T-helper 9 cell (primary cell): ENCODE measurements around the gene SEMG1.

ENCODE experiments used
- DNase-seq: peaks from one replicate; pipeline ENCODE4 v3.0.0-alpha.2; 2020
- total RNA-seq, 2 donors: gene quantifications; one replicate each; lab custom pipeline; 2026; lab: John Stamatoyannopoulos, UW

Gene SEMG1
- 0 reads per million in 2 donors for total RNA-seq

GRCh38 chr20:45206725-45207124 is at the start of gene SEMG1:
Gene SEMG1 (plus strand): TSS chr20:45207033. CDS start chr20:45207054, 21 bp downstream.
- DNase-seq = no peak

- DNase-seq = no peak
Measured at GRCh38 chr20:45157962-45158361, 48.9 kb upstream of the SEMG1 start.

- no peak for DNase-seq
Measured at GRCh38 chr20:45163083-45163803, 43.6 kb upstream of the SEMG1 start.

- no peak for DNase-seq
Measured at GRCh38 chr20:45164906-45165305, 41.9 kb upstream of the SEMG1 start.

GRCh38 chr20:45173522-45173921 is 33.3 kb upstream of the SEMG1 start:
- DNase-seq = no peak

- no peak for DNase-seq
Measured at GRCh38 chr20:45174434-45175364, 32.1 kb upstream of the SEMG1 start, which contains the start of gene PI3. Gene PI3 (plus strand): TSS chr20:45174902. CDS start chr20:45174923, 21 bp downstream.

GRCh38 chr20:45176526-45177267 is 30.1 kb upstream of the SEMG1 start:
- DNase-seq = no peak

- no peak for DNase-seq
Measured at GRCh38 chr20:45179166-45179565, 27.7 kb upstream of the SEMG1 start.

- DNase-seq = no peak
Measured at GRCh38 chr20:45181639-45182038, 25.2 kb upstream of the SEMG1 start.

GRCh38 chr20:45183084-45183483 is 23.7 kb upstream of the SEMG1 start:
- DNase-seq = no peak

GRCh38 chr20:45187693-45188092 is 19.1 kb upstream of the SEMG1 start:
- no peak for DNase-seq

GRCh38 chr20:45189067-45189609 is 17.7 kb upstream of the SEMG1 start:
- DNase-seq = no peak

- no peak for DNase-seq
Measured at GRCh38 chr20:45189861-45190260, 17.0 kb upstream of the SEMG1 start.

GRCh38 chr20:45191926-45192325 is 14.9 kb upstream of the SEMG1 start:
- DNase-seq = no peak

- DNase-seq = no peak
Measured at GRCh38 chr20:45193331-45193730, 13.5 kb upstream of the SEMG1 start.

GRCh38 chr20:45209924-45210323 is 3.1 kb downstream of the SEMG1 start:
- no peak for DNase-seq

- no peak for DNase-seq
Measured at GRCh38 chr20:45211569-45212474, 5.0 kb downstream of the SEMG1 start.

GRCh38 chr20:45212836-45213235 is 6.0 kb downstream of the SEMG1 start:
- DNase-seq = no peak

GRCh38 chr20:45218124-45218523 is 11.3 kb downstream of the SEMG1 start:
- no peak for DNase-seq

- no peak for DNase-seq
Measured at GRCh38 chr20:45218636-45219035, 11.8 kb downstream of the SEMG1 start.

- DNase-seq = no peak
Measured at GRCh38 chr20:45221076-45221475, 14.2 kb downstream of the SEMG1 start, which contains the start of gene SEMG2. Gene SEMG2 (plus strand): TSS chr20:45221373. CDS start chr20:45221390, 17 bp downstream.
